Left colon (tissue), 2 donors: ENCODE measurements around the gene IAPP. TPM values are rescaled to one million over a fixed set of nuclear protein-coding genes. Genes with fewer than 3 reads are reported as not detected.
"Not testable (repeated sequence)": the region's sequence is repeated elsewhere in the genome, so short reads cannot be mapped to it uniquely, and the experiment has no call there.

Experiments
- ATAC-seq: fragments of 200-7000 bp; cut with Tn5 transposase; one replicate; pipeline ENCODE4 v1.9.1; 2020; ENCODE audit warnings: mild to moderate bottlenecking, moderate library complexity
- DNase-seq, 2 donors: peaks; one replicate each; pipeline ENCODE4 v3.0.0-alpha.2; 2020
- intact Hi-C, 2 donors: fragments of 100-400 bp; cut with DNase I in 1 of 2; cut with micrococcal nuclease in 1 of 2; formaldehyde crosslinking; loops; one replicate each; pipeline versions ENCODE4 v1.11.2 to v1.14.0; 2022; cut with DNase I, micrococcal nuclease
- total RNA-seq, 2 donors: library from RNA; stranded (reverse); fragmentation: NEBNext Ultra II Directional; extraction: Animal tissue kit (Norgen Biotek cat#: 25700); gene quantifications; one replicate each; pipeline ENCODE4 v1.2.1, GENCODE V29; 2021
- donor health status: DM: no; HTN: no; CAD: no.
- donor health status: DM: yes; HTN: yes; CAD: no.

Gene IAPP
- total RNA-seq, 2 donors from 2014 or later: not detected

GRCh38 chr12:21369141-21369980 is 3.3 kb upstream of the IAPP start:
- intact Hi-C loops: no loop called here
- no peak for DNase-seq
- ATAC-seq: no peak

- no peak for ATAC-seq
- intact Hi-C loops: no loop called here
- no peak for DNase-seq
These were observed 1.8 kb upstream of the IAPP start for GRCh38 chr12:21370845-21371449.

GRCh38 chr12:21379218-21379617 is 6.5 kb downstream of the IAPP start:
- ATAC-seq (no peak), DNase-seq (no peak)
- intact Hi-C loops: no loop called here

- intact Hi-C loops, DNase-seq, ATAC-seq: not testable (repeated sequence)
These were observed 8.6 kb downstream of the IAPP start for GRCh38 chr12:21381320-21381719.

DNA sequence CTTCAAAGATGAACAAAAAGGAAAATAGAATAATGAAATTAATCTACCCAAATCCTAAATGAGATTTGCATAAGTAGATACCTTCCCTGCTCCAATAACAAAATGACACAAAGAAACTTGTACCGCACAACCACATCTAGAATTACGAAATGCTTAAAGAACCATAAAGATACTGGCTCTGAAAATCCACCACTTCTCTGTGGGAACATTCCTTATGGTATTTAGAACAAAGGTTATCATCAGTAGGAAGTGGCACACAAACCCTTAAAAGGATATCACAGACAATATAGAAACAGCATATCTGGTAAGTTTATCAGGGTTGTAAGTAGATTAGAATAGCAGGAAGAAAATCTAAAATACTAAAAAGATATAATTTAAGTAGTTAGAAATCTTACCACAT is 11.6 kb downstream of the IAPP start:
- no peak for DNase-seq
- intact Hi-C loops: no loop called here
- ATAC-seq: peak; percentile 39

DNA sequence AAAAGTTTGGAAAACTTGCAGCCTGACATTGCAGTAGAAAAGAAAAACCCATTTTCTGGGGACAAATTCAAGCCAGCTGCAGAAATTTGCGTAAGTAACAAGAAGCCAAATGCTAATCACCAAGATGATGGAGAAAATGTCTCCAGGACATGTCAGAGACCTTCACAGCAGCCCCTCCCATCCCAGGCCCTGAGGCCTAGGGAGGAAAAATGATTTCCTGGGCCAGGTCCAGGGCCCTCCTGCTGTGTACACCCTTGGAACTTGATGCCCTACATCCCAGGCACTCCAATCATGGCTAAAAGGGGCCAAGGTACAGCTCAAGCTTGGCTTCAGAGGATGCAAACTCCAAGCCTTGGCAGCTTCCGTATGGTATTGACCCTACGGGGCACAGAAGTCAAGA is 14.5 kb downstream of the IAPP start:
- intact Hi-C loops: no loop called here

DNA sequence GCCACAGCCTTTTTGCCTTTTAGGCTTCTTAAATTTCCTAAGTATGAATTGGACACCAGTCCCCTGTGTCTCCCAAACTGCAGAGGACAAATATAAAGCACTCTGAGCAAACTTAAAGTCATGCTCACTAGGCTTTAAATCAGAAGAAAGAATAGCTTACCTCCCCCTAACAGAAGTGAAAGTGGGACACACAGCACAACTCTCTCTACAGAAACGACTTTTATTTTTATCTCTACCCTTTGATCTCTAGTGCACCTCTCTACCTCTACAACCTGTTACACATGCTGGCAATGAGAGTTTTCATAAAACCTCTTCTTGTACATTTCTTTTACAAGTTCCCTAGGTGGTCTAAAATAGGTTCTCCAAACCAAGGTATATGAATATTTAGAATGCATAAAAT is 19.7 kb downstream of the IAPP start:
- no peak for DNase-seq
- no peak for ATAC-seq
- intact Hi-C loops: no loop called here

More for the DNA sequence above, 14.5 kb downstream of the IAPP start:
- ATAC-seq (no peak), DNase-seq (no peak)

- intact Hi-C loops, DNase-seq, ATAC-seq: not testable (repeated sequence)
These were observed 22.3 kb downstream of the IAPP start for GRCh38 chr12:21394828-21395626.

DNA sequence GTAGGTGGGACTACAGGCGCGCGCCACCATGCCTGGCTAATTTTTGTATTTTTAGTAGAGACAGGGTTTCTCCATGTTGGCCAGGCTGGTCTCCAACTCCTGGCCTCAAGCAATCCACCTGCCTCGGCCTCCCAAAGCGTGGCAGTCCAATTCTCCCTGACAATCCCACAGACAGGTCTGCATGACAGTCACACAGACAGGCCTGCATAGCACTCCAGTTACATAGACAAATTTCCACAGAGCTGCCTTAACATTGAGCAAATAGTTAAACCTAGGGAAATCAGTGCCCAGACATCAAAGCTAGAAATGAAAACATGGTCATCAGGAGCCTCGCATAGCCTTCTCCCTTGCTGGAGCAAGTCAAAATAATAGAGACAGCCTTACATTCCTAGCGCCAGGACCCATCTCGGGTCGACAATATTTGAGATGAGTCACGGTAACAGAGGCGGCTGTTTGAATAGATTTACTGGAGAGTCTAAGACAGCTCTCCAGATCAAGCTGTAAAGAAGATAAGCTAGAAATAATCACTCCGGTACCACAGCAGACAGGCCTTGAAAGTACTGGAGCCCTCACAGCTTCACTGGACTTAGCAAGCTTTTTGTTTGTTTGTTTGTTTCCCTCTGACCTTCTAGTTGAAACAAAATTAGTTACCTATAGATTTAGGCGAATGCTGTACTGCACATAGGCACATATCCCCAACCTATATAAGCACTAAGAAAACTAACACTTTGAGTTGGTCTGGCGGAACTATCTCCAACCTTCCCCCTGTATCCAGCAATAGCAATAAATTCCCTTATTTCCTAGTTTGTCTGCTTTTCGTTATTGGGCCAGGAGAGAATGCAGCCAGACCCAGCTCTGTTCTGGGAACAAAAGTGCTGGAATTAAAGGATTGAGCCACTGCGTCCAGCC is 40.9 kb downstream of the IAPP start:
- no peak for DNase-seq
- intact Hi-C loops: no loop called here
- ATAC-seq: no peak

DNA sequence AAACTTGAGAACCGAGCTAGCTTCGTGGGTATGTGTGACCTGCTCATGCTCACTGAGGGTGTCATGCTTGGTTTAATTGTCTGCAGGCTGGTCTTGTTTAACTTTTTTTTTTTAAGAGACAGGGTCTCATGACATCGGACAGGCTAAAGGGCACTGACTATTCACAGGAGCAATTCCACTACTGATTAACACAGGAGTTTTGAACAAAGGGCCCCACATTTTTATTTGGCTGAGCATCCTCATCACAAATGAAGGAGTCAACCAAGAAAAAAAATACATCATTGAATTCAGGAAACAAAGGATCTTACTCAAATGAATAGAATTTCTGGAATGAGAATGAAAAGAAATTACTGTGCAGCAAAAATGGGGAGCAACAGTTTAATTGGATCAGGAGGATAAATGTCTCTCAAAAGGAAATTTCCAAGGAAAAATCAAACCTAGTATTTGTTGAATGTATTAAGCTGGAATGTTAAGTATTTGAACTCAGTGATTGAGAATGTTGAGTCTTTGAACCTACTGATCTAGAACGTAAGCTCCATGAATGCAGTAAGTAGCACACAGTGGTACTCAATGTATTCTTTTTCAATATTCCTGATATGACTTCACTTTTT is 43.9 kb downstream of the IAPP start:
- DNase-seq (no peak), ATAC-seq (no peak)
- intact Hi-C loops: no loop called here

DNA sequence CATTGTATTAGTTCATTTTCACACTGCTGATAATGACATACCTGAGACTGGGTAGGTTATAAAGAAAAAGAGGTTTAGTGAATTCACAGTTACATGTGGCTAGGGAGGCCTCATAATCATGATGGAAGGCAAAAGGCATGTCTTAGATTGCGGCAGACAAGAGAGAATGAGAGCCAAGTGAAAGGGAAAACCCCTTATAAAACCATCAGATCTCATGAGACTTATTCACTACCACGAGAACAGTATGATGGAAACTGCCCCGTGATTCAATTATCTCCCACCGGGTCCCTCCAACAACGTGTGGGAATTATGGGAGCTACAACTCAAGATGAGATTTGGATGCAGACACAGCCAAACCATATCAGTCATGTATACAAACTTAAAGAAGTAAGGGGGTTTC is 45.7 kb downstream of the IAPP start:
- DNase-seq, ATAC-seq, intact Hi-C loops: not testable (repeated sequence)

- intact Hi-C loops, ATAC-seq, DNase-seq: not testable (repeated sequence)
These were observed 46.5 kb downstream of the IAPP start for GRCh38 chr12:21419009-21419699.

DNA sequence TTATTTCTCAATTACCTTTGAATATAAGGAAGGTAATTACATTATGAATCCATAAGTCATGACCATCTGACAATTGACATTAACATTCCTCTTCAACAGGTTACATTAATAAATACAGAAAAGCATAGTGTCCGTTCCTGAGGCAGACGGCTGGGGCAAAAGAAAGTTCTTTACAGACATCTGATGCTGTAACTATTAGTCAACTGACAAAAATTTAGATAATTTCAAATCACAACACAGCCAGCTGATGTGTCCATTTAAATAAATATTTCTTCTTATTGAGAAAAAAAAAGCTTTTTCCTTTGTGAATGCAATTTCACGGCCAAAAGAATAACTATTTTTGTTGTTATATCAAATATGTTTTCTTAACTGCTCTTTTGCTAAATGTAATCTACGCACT is 55.5 kb downstream of the IAPP start:
- no peak for DNase-seq
- ATAC-seq: no peak
- intact Hi-C loops: no loop called here

Other genes starting within 250 kb of the IAPP start
- not detected for gene SLCO1B1, start 241.7 kb upstream of the IAPP start, total RNA-seq
- gene SLCO1A2, start 38.0 kb upstream of the IAPP start, total RNA-seq: not detected
- gene PYROXD1, start 64.8 kb downstream of the IAPP start, total RNA-seq: 10 to 100 TPM; 36.7 to 46.2 TPM
- 10 to 100 TPM; 11.5 to 11.7 TPM for gene RECQL, start 128.7 kb downstream of the IAPP start, total RNA-seq
- gene GOLT1B, start 128.9 kb downstream of the IAPP start, total RNA-seq: 10 to 100 TPM; 18.6 to 23.3 TPM
- gene SPX, start 153.4 kb downstream of the IAPP start, total RNA-seq: not detected
- not detected for gene GYS2, start 231.9 kb downstream of the IAPP start, total RNA-seq